ENCODE results near the gene SUN3. TPM values are rescaled to one million over a fixed set of nuclear protein-coding genes. Genes with fewer than 3 reads are reported as not detected.

The SUN3 gene
- total and polyA plus RNA-seq, 10 of the 15 experiments (the other 5 are each of a cell fraction or from before 2014, with no cell fraction given): 0.29 to 0.48 TPM; not detected in 8

DNA sequence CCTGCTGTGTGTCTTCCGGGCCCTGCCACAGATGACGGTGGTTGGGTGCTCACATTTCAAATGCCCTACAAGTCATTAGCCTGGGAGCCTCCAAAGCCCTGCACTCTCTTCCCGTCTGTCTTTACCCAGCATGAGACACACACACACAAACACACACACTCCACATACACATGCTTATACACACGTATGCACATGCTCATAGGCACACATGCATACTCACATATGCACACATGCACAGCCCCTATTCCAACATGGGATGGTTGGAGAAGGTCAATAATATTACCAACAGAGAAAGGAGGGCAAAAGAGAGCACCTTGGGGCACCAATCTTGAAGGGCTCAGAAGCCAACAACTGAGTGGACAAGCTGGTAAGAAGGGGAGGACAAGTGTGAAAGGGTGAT lies 19.0 kb downstream of the SUN3 start:
- H3K4me1 ChIP-seq (ENCODE audit: control insufficient read depth, insufficient read depth, low read length): peaks cover 19% of the 10 kb centered on the region
- no peaks in the 10 kb centered on the region for H4K20me1 ChIP-seq (ENCODE audit: control insufficient read depth, insufficient read depth)
- ChIA-PET POLR2A (no interaction called here), CTCF (no interaction called here), SMC1A (ENCODE audit: uncharacterized antibody, unreplicated experiment) (no interaction called here), RAD21 (ENCODE audit: unreplicated experiment) (no interaction called here)
- intact Hi-C loops (cut with micrococcal nuclease; ENCODE audit: unreplicated experiment) (no loop called here), in situ Hi-C loops (cut with MboI) (no loop called here)
- FAIRE-seq (no peak), ATAC-seq (no peak), DNase-seq (ENCODE audit: low read depth, low spot score) (no peak)
- H3K4me2 ChIP-seq (ENCODE audit: control insufficient read depth, insufficient read depth): no peak overlapping the region
- no peak overlapping the region for H3K4me3 ChIP-seq
- H3K27me3 ChIP-seq (replicated peaks in 1 of 2; ENCODE audit: control insufficient read depth in 2 of 2, insufficient read depth in 2 of 2, low read length in 1 of 2): peaks cover 0 to 1% of the 10 kb centered on the region in 2 experiments; a peak in 1 of 4 replicates
- no peak overlapping the region for H2AFZ ChIP-seq (ENCODE audit: control insufficient read depth, low read depth, low read length)
- BruUV-seq (replicated peaks): no TSS peak
- no peak for TF ChIP-seq KDM1A (IDR thresholded peaks at IDR 0.05; ENCODE audit: borderline replicate concordance)
- TF ChIP-seq, protein P1, sequence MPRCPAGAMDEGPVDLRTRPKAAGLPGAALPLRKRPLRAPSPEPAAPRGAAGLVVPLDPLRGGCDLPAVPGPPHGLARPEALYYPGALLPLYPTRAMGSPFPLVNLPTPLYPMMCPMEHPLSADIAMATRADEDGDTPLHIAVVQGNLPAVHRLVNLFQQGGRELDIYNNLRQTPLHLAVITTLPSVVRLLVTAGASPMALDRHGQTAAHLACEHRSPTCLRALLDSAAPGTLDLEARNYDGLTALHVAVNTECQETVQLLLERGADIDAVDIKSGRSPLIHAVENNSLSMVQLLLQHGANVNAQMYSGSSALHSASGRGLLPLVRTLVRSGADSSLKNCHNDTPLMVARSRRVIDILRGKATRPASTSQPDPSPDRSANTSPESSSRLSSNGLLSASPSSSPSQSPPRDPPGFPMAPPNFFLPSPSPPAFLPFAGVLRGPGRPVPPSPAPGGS (IDR thresholded peaks at IDR 0.05; ENCODE audit: borderline replicate concordance, insufficient read depth, low read depth, low read length, poor library complexity, severe bottlenecking): peak; percentile 55
- no peak for TF ChIP-seq NFIC (IDR thresholded peaks at IDR 0.05; ENCODE audit: low read depth, low read length)
- no peaks in the 10 kb centered on the region for H3K79me2 ChIP-seq (ENCODE audit: control insufficient read depth, insufficient read depth, low read length)
- H3K9ac ChIP-seq (ENCODE audit: control insufficient read depth, insufficient read depth, low read length): no peak overlapping the region
- 53% methylated on average over 4 of the region's 4 CpGs for WGBS (ENCODE audit: insufficient coverage, insufficient replicate concordance, low lambda C conversion rate, missing lambda C conversion rate)
- no peaks in the 10 kb centered on the region for H3K9me3 ChIP-seq (replicated peaks; ENCODE audit: control insufficient read depth, insufficient read depth, low read length)
- no peaks in the 10 kb centered on the region for H3K36me3 ChIP-seq (ENCODE audit: control insufficient read depth in 2 of 2, insufficient read depth in 2 of 2, low read length in 1 of 2)
- H3K27ac ChIP-seq (ENCODE audit: control insufficient read depth, insufficient read depth): no peak overlapping the region

DNA sequence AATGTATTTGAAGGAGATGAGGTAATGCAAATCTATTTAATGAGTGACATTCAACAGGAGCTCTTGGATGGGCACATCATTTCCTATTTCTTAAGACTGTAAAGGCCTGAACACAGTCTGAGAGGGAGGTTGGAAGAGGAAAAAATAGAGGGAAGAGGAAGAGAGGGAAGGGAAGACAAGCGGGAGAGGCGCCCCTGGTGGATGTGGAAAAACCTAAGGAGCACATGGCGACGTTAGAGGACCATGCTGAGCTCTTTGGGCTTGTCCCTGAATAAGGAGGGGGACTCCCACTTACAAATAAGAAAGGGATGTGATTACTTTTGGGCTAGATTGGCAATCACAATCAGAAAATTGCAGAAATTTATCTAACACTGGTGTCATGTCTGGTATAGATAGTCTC lies 19.6 kb downstream of the SUN3 start:
- Histone ChIP-seq H3K79me2 (ENCODE audit: control insufficient read depth, insufficient read depth, low read length) (no peaks in the 10 kb centered on the region), H3K4me2 (ENCODE audit: control insufficient read depth, insufficient read depth) (no peak overlapping the region), H3K9me3 (replicated peaks; ENCODE audit: control insufficient read depth, insufficient read depth, low read length) (no peaks in the 10 kb centered on the region), H3K9ac (ENCODE audit: control insufficient read depth, insufficient read depth, low read length) (no peak overlapping the region), H4K20me1 (ENCODE audit: control insufficient read depth, insufficient read depth) (no peaks in the 10 kb centered on the region), H3K27me3 (replicated peaks in 1 of 2; ENCODE audit: control insufficient read depth in 2 of 2, insufficient read depth in 2 of 2, low read length in 1 of 2) (peaks cover 0 to 1% of the 10 kb centered on the region in 2 experiments; a peak in 1 of 4 replicates), H2AFZ (ENCODE audit: control insufficient read depth, low read depth, low read length) (no peak overlapping the region), H3K4me3 (no peak overlapping the region), H3K27ac (ENCODE audit: control insufficient read depth, insufficient read depth) (no peak overlapping the region), H3K36me3 (ENCODE audit: control insufficient read depth in 2 of 2, insufficient read depth in 2 of 2, low read length in 1 of 2) (no peaks in the 10 kb centered on the region), H3K4me1 (ENCODE audit: control insufficient read depth, insufficient read depth, low read length) (peaks cover 22% of the 10 kb centered on the region)
- WGBS (ENCODE audit: insufficient coverage, insufficient replicate concordance, low lambda C conversion rate, missing lambda C conversion rate): 58% methylated on average over 4 of the region's 4 CpGs
- ChIA-PET POLR2A (no interaction called here), RAD21 (ENCODE audit: unreplicated experiment) (no interaction called here), SMC1A (ENCODE audit: uncharacterized antibody, unreplicated experiment) (no interaction called here), CTCF (interaction anchor here (0.8 kb wide), 1 partner anchor 101 kb away, joined by 4 read pairs; no protein-coding TSS in a partner anchor)
- FAIRE-seq: no peak
- in situ Hi-C loops (cut with MboI) (no loop called here), intact Hi-C loops (cut with micrococcal nuclease; ENCODE audit: unreplicated experiment) (no loop called here)
- DNase-seq (ENCODE audit: low read depth, low spot score): no peak
- no TSS peak for BruUV-seq (replicated peaks)
- ATAC-seq: no peak
- TF ChIP-seq EED (IDR thresholded peaks at IDR 0.05; ENCODE audit: low read depth) (no peak), HCFC1 (IDR thresholded peaks at IDR 0.05; ENCODE audit: low read length) (no peak), TARDBP (IDR thresholded peaks at IDR 0.05; ENCODE audit: borderline replicate concordance) (no peak), PML (IDR thresholded peaks at IDR 0.05; ENCODE audit: low read length) (no peak), CBFB (IDR thresholded peaks at IDR 0.05; ENCODE audit: low read depth) (no peak)
- TF ChIP-seq, protein P2, sequence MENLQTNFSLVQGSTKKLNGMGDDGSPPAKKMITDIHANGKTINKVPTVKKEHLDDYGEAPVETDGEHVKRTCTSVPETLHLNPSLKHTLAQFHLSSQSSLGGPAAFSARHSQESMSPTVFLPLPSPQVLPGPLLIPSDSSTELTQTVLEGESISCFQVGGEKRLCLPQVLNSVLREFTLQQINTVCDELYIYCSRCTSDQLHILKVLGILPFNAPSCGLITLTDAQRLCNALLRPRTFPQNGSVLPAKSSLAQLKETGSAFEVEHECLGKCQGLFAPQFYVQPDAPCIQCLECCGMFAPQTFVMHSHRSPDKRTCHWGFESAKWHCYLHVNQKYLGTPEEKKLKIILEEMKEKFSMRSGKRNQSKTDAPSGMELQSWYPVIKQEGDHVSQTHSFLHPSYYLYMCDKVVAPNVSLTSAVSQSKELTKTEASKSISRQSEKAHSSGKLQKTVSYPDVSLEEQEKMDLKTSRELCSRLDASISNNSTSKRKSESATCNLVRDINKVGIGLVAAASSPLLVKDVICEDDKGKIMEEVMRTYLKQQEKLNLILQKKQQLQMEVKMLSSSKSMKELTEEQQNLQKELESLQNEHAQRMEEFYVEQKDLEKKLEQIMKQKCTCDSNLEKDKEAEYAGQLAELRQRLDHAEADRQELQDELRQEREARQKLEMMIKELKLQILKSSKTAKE (IDR thresholded peaks at IDR 0.05; ENCODE audit: low read depth, poor library complexity, severe bottlenecking): no peak
- TF ChIP-seq, protein P3, sequence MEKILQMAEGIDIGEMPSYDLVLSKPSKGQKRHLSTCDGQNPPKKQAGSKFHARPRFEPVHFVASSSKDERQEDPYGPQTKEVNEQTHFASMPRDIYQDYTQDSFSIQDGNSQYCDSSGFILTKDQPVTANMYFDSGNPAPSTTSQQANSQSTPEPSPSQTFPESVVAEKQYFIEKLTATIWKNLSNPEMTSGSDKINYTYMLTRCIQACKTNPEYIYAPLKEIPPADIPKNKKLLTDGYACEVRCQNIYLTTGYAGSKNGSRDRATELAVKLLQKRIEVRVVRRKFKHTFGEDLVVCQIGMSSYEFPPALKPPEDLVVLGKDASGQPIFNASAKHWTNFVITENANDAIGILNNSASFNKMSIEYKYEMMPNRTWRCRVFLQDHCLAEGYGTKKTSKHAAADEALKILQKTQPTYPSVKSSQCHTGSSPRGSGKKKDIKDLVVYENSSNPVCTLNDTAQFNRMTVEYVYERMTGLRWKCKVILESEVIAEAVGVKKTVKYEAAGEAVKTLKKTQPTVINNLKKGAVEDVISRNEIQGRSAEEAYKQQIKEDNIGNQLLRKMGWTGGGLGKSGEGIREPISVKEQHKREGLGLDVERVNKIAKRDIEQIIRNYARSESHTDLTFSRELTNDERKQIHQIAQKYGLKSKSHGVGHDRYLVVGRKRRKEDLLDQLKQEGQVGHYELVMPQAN (conservative IDR thresholded peaks at IDR 0.05): no peak

All from GM12878 (cell line).